T-cell (primary cell): ENCODE results near the gene TMEM131L. TPM values are rescaled to one million over a fixed set of nuclear protein-coding genes. Genes with fewer than 3 reads are reported as not detected.

ENCODE experiments used
- ATAC-seq, 4 experiments: fragments of 200-7000 bp in 3 of 4; fragments of 150-1000 bp in 1 of 4; cut with Tn5 transposase; replicated peaks in 1 of 4; 1 replicate in 3 of 4; 2 replicates in 1 of 4; pipeline ENCODE4 v1.10.0; 2021; ENCODE audit warnings: moderate library complexity in 3 of 4, mild to moderate bottlenecking in 2 of 4, moderate number of reproducible peaks in 1 of 4
- CTCF ChIA-PET, 2 donors: fragments of 300-600 bp; sonication (Branson Sonifier 250); formaldehyde crosslinking; loops; one replicate each; lab custom pipeline; 2022; ENCODE audit warnings: antibody characterized with exemption in 2 of 2; lab: Charles Lee
- POLR2A ChIA-PET, 2 donors: fragments of 300-600 bp; sonication (Branson Sonifier 250); formaldehyde crosslinking; loops; one replicate each; lab custom pipeline; 2022; ENCODE audit warnings: antibody characterized with exemption in 2 of 2; lab: Charles Lee
- DNase-seq, 35 experiments: peaks; one replicate each; pipeline versions ENCODE4 v3.0.0 to v3.0.0-alpha.2; 2013 to 2023
- H3K27ac ChIP-seq: one replicate; pipeline ENCODE4 v1.5.1; 2013; ENCODE audit warnings: low read length
- H3K27me3 ChIP-seq, 2 experiments: replicated peaks in 1 of 2; 1 replicate in 1 of 2; 2 replicates in 1 of 2; pipeline versions ENCODE4 v1.6.1 to v1.7.0; 2013; ENCODE audit warnings: low read length in 1 of 2, mixed read lengths in 1 of 2; ENCODE audit not compliant: control insufficient read depth in 2 of 2, insufficient read depth in 2 of 2; ENCODE audit errors: extremely low read depth in 1 of 2
- H3K36me3 ChIP-seq, 2 donors: 1 replicate in 1 of 2; 2 replicates in 1 of 2; pipeline versions ENCODE4 v1.6.1 to v1.7.0; 2013; ENCODE audit warnings: low read length in 1 of 2; ENCODE audit not compliant: control insufficient read depth in 2 of 2, insufficient read depth in 1 of 2; ENCODE audit errors: extremely low read depth in 1 of 2
- H3K4me1 ChIP-seq, 2 experiments: 1 replicate in 1 of 2; 2 replicates in 1 of 2; pipeline versions ENCODE4 v1.6.1 to v1.7.0; 2013; ENCODE audit warnings: low read length in 2 of 2, mixed read lengths in 1 of 2; ENCODE audit not compliant: insufficient read depth in 2 of 2, control insufficient read depth in 1 of 2; ENCODE audit errors: extremely low read depth in 1 of 2
- H3K4me3 ChIP-seq, 2 donors: 1 replicate in 1 of 2; 2 replicates in 1 of 2; pipeline versions ENCODE4 v1.5.1 to v1.7.0; 2013; ENCODE audit warnings: mild to moderate bottlenecking in 2 of 2, low read length in 1 of 2, moderate library complexity in 1 of 2; ENCODE audit not compliant: control insufficient read depth in 1 of 2; ENCODE audit errors: extremely low read depth in 1 of 2
- H3K9me3 ChIP-seq: 2 replicates; pipeline ENCODE4 v1.7.0; 2013
- H3K27ac Mint-ChIP-seq, 2 donors: one replicate each; pipeline ENCODE4 v1.8.0; 2020 to 2021; ENCODE audit warnings: mild to moderate bottlenecking in 2 of 2, mixed read lengths in 2 of 2
- H3K27me3 Mint-ChIP-seq, 2 donors: one replicate each; pipeline ENCODE4 v1.8.0; 2021 to 2022; ENCODE audit warnings: mixed read lengths in 2 of 2
- H3K36me3 Mint-ChIP-seq: one replicate; pipeline ENCODE4 v1.8.0; 2021; ENCODE audit warnings: mixed read lengths
- H3K4me1 Mint-ChIP-seq, 3 donors: one replicate each; pipeline ENCODE4 v1.8.0; 2020 to 2022; ENCODE audit warnings: mixed read lengths in 3 of 3, mild to moderate bottlenecking in 1 of 3
- H3K4me3 Mint-ChIP-seq, 3 donors: one replicate each; pipeline ENCODE4 v1.8.0; 2020 to 2022; ENCODE audit warnings: mild to moderate bottlenecking in 3 of 3, mixed read lengths in 3 of 3, moderate library complexity in 3 of 3
- H3K9me3 Mint-ChIP-seq, 3 donors: one replicate each; pipeline ENCODE4 v1.8.0; 2020 to 2022; ENCODE audit warnings: mixed read lengths in 3 of 3
- WGBS: methylation state at CpG from one replicate; pipeline ENCODE4 v1.1.5; 2013; ENCODE audit warnings: missing lambda C conversion rate; ENCODE audit not compliant: insufficient coverage; 5-methylcytosine and 5-hydroxymethylcytosine counted together
- total RNA-seq, 35 experiments: library from RNA in 6 of 35; stranded (reverse) in 6 of 35; fragments of 120-200 nt in 1 of 35; gene quantifications; one replicate each; pipeline versions ENCODE4 v1.2.1 to v1.2.4 and lab custom pipeline; 2013 to 2026

Gene TMEM131L
- total RNA-seq, 5 donors from 2014 or later (not counting 1 experiment from before 2014, with no cell fraction given) = 60.7 to 115 (median 72.6) TPM

DNA sequence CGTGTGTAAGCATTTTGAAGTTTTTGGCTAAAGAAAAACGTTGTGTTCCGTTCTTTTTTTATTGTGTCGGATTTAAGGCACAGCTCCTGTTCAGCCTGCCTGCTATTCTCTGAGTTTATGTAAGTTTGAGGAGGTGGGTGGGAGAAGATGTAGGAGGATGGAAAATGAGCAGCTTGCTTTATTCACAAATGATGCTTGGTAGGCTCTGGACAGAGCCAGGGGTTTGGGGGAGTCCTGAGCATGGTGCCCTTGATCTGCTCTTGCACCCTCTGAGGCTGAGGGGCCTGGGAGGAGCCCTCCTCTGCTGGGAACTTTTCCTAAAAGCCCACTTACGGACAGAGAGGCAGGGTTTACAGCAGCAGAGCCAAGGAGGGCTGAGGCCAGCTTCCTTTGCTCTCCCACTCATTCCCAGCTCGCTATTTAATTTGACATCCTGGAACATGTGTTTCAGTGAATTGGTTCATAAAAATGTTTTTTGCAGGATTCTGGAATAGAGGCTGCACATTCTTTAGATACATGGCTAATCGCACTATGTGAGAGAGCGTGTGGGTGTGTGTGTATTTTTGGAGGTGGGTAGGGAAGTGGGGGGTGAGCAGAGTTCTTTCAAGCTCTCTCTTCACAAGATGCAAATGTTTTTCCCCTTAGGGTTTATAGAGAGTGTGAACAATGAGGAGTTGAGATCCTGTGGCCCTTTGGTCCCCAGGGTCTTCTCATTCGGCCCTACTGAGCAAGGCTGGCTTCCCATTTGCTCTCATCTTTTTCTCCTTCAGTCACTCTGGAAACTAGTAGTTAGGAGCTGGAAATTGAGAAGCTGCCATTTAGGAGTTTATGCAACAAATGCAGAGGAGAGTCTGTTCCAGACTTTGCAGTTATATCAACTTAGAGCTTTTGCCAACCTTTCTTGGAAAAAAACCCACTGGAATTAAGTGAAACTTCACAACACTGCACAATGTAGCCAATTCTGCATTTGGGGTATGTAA is 32.1 kb downstream of the TMEM131L start:
- Histone ChIP-seq H3K9me3 (no peaks in the 10 kb centered on the region), H3K27ac (peak overlapping the region; percentile 86), H3K4me1 (peaks cover 74 to 77% of the 10 kb centered on the region in 2 experiments), H3K36me3 (peaks cover 0 to 4% of the 10 kb centered on the region in 2 donors), H3K4me3 (peak overlapping the region; percentile 10 to 42), H3K27me3 (no peaks in the 10 kb centered on the region)
- Mint-ChIP-seq H3K27ac (peak overlapping the region; percentile 95 to 99), H3K36me3 (peaks cover 12% of the 10 kb centered on the region), H3K27me3 (no peaks in the 10 kb centered on the region), H3K4me3 (peak overlapping the region; percentile 66 to 76 (median 74)), H3K9me3 (no peaks in the 10 kb centered on the region), H3K4me1 (peaks cover 94 to 97% (median 95%) of the 10 kb centered on the region in 3 donors)
- ChIA-PET CTCF (interaction anchor here (0.6 to 2.1 kb wide), 16 partner anchors 9 to 340 kb away, joined by 3 to 11 read pairs (median 3); partner anchors contain the start of gene TMEM131L (in 1 of the 2)), POLR2A (interaction anchor here (0.5 to 1.2 kb wide), 11 partner anchors 9 to 99 kb away, joined by 3 to 11 read pairs (median 3); no protein-coding TSS in a partner anchor)
- ATAC-seq (peak; percentile 25 to 55 (median 48)), DNase-seq (peak in 6 of 35 experiments; percentile 10 to 48 (median 30))
- WGBS = 32% methylated on average over 5 of the region's 9 CpGs

- Histone ChIP-seq H3K4me1 (peaks cover 67 to 74% of the 10 kb centered on the region in 2 experiments), H3K36me3 (peaks cover 0 to 4% of the 10 kb centered on the region in 2 donors), H3K27me3 (no peaks in the 10 kb centered on the region), H3K27ac (peak overlapping the region; percentile 86), H3K4me3 (no peak overlapping the region), H3K9me3 (no peaks in the 10 kb centered on the region)
- ATAC-seq (no peak), DNase-seq (no peak)
- 95% methylated on average over 9 of the region's 11 CpGs for whole genome bisulfite sequencing
- Mint-ChIP-seq H3K27me3 (no peaks in the 10 kb centered on the region), H3K4me3 (peak overlapping the region; percentile 35 to 76 (median 74)), H3K36me3 (peaks cover 12% of the 10 kb centered on the region), H3K4me1 (peaks cover 92 to 96% (median 94%) of the 10 kb centered on the region in 3 donors), H3K27ac (peak overlapping the region; percentile 95 to 99), H3K9me3 (no peaks in the 10 kb centered on the region)
- CTCF ChIA-PET = interaction anchor here (0.7 to 1.4 kb wide), 6 partner anchors 10 to 66 kb away, joined by 3 to 6 read pairs (median 3); no protein-coding TSS in a partner anchor
- POLR2A ChIA-PET = interaction anchor here (0.5 to 1.1 kb wide), 9 partner anchors 10 to 66 kb away, joined by 3 to 11 read pairs (median 4); no protein-coding TSS in a partner anchor
These were observed 32.8 kb downstream of the TMEM131L start for GRCh38 chr4:153499005-153499404.

DNA sequence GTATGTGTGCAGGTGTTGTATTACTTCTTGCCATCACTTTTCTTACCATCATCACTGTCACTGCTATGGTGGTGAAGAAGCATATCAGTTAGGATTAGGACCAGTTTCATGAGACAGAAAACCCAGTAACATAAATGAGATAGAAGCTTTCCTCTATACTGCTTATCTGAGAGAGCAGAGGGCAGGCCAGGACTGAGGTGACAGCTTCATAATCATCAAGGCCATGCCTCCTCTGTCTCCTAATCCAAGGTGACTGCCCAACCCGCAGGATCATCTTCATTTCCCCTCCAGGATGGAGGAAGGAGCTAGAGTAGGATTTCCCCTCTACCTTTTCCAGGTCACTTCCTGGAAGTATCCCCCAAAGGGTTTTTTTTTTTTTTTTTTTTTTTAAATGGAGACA is 35.4 kb downstream of the TMEM131L start:
- peaks cover 86 to 92% (median 87%) of the 10 kb centered on the region in 3 donors for H3K4me1 Mint-ChIP-seq
- H3K27ac ChIP-seq = peak overlapping the region; percentile 42
- H3K27ac Mint-ChIP-seq = peak overlapping the region; percentile 82 to 85
- no peaks in the 10 kb centered on the region for H3K9me3 ChIP-seq
- ATAC-seq = no peak
- CTCF ChIA-PET = interaction anchor here in 1 of 2 donors (0.7 kb wide), 1 partner anchor 18 kb away, joined by 4 read pairs; no protein-coding TSS in a partner anchor
- no CpG with 5 or more reads among the region's 1 CpG for WGBS
- POLR2A ChIA-PET = interaction anchor here (0.6 kb wide), 4 partner anchors 94 to 647 kb away, joined by 3 to 4 read pairs (median 4); no protein-coding TSS in a partner anchor
- H3K9me3 Mint-ChIP-seq = no peaks in the 10 kb centered on the region
- DNase-seq = no peak
- H3K27me3 Mint-ChIP-seq = no peaks in the 10 kb centered on the region
- no peak overlapping the region for H3K4me3 ChIP-seq
- H3K27me3 ChIP-seq = no peaks in the 10 kb centered on the region
- H3K36me3 Mint-ChIP-seq = peaks cover 21% of the 10 kb centered on the region
- peaks cover 7 to 8% of the 10 kb centered on the region in 2 donors for H3K36me3 ChIP-seq
- H3K4me1 ChIP-seq = peaks cover 54 to 60% of the 10 kb centered on the region in 2 experiments
- peak overlapping the region in 1 of 3 donors; percentile 22 for H3K4me3 Mint-ChIP-seq

DNA sequence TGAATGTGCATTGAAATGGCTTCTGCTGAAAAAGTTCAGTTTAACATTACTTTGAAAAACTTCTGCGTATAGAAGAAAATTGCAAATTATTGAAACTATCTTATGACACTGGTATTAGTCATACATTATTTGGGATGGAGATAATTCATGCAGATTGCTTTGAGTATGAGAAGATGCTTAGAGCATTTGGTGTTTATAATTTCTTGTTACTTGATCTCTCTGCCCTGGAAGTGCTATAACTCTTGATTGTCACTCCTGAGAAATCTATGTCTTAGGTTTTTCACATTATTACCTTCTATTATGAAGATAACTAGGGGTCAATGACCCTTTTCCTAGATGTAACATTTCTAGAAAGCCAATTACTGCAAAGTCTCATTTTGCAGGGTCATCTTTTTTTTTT is 36.4 kb downstream of the TMEM131L start:
- H3K4me1 ChIP-seq = peaks cover 50 to 52% of the 10 kb centered on the region in 2 experiments
- H3K27ac Mint-ChIP-seq = peak overlapping the region; percentile 82 to 88
- no CpG with 5 or more reads among the region's 1 CpG for WGBS

DNA sequence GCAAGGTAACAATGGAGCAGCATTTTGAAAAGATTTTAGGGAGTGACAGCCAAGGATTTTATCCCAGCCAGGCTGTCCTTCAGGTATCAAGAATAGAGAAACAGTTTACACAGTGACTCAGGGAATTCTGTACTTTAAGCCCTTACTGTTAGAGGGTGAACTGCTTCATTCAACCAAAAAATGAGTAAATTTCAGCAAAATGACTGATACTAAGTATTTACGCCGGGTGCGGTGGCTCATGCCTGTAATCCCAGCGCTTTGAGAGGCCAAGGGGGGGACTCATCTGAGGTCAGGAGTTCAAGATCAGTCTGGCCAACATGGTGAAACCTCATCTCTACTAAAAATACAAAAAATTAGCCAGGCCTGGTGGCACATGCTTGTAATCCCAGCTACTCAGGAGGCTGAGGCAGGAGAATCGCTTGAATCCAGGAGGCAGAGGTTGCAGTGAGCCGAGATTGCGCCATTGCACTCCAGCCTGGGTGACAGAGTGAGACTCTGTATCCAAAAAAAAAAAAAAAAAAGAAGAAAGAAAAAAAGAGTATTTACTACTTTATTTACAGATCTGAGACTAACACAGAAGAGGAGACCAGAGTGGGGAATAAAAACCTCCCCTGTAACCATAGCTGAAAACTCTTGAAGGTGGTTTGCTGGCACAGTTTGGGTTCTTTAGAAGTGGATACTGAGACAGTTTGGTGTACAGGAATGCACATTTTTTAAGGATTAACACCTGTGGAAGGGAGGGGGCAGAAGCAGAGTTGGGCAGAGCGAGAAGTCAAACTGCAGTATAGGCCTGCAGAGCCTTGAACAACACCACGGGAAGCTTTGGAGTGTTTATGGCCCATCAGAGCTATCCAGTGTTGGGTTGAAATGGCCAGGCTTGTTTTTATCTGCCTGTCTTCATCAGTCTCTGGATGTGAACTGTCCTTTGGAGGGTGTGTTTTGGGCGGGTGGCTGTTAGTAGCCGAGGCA is 40.5 kb downstream of the TMEM131L start:
- DNase-seq (no peak), ATAC-seq (no peak)
- H3K27me3 ChIP-seq = no peaks in the 10 kb centered on the region
- no peak overlapping the region for H3K27ac ChIP-seq
- peak overlapping the region in 1 of 3 donors; percentile 1 for H3K4me3 Mint-ChIP-seq
- peaks cover 21% of the 10 kb centered on the region in 2 experiments for H3K4me1 ChIP-seq
- 83% methylated on average over 3 of the region's 11 CpGs for WGBS
- peaks cover 80 to 81% (median 81%) of the 10 kb centered on the region in 3 donors for H3K4me1 Mint-ChIP-seq
- H3K9me3 Mint-ChIP-seq = no peaks in the 10 kb centered on the region
- no peaks in the 10 kb centered on the region for H3K27me3 Mint-ChIP-seq
- H3K36me3 ChIP-seq = peaks cover 11 to 28% of the 10 kb centered on the region in 2 donors
- ChIA-PET POLR2A (no interaction called here), CTCF (no interaction called here)
- H3K4me3 ChIP-seq = no peak overlapping the region
- no peaks in the 10 kb centered on the region for H3K9me3 ChIP-seq
- peak overlapping the region; percentile 84 to 86 for H3K27ac Mint-ChIP-seq
- peaks cover 41% of the 10 kb centered on the region for H3K36me3 Mint-ChIP-seq

More for the DNA sequence above, 36.4 kb downstream of the TMEM131L start:
- no peak for ATAC-seq
- DNase-seq = no peak
- H3K4me3 Mint-ChIP-seq = peak overlapping the region in 1 of 3 donors; percentile 22
- H3K9me3 ChIP-seq = no peaks in the 10 kb centered on the region
- no peak overlapping the region for H3K4me3 ChIP-seq
- peaks cover 7 to 8% of the 10 kb centered on the region in 2 donors for H3K36me3 ChIP-seq
- H3K9me3 Mint-ChIP-seq = no peaks in the 10 kb centered on the region
- no peaks in the 10 kb centered on the region for H3K27me3 ChIP-seq
- ChIA-PET CTCF (no interaction called here), POLR2A (interaction anchor here (0.6 kb wide), 2 partner anchors 59 to 73 kb away, joined by 3 to 6 read pairs; no protein-coding TSS in a partner anchor)
- no peaks in the 10 kb centered on the region for H3K27me3 Mint-ChIP-seq
- H3K4me1 Mint-ChIP-seq = peaks cover 85 to 92% (median 86%) of the 10 kb centered on the region in 3 donors
- H3K27ac ChIP-seq = peak overlapping the region; percentile 16
- H3K36me3 Mint-ChIP-seq = peaks cover 24% of the 10 kb centered on the region
